GM12865 (cell line): ENCODE data around the gene TMEM131.

Experiments
- DNase-seq: peaks from one replicate; pipeline ENCODE4 v3.0.0; 2010; ENCODE audit warnings: low read depth
- H3K4me3 ChIP-seq: 2 replicates; pipeline ENCODE4 v1.5.1; 2011; ENCODE audit warnings: mild to moderate bottlenecking, low read depth, low read length, control low read depth
- CTCF ChIP-seq: IDR thresholded peaks from 2 replicates; pipeline ENCODE4 v1.5.1; 2011; ENCODE audit warnings: low read length, control low read depth, low read depth, inconsistent platforms; ENCODE audit not compliant: insufficient read depth; ENCODE audit errors: missing control alignments

TMEM131 gene

GRCh38 chr2:97745474-97746174 lies 250.1 kb downstream of the TMEM131 start:
- DNase-seq: peak; percentile 71
- H3K4me3 ChIP-seq: no peak overlapping the region
- no peak for TF ChIP-seq CTCF

- H3K4me3 ChIP-seq: no peak overlapping the region
- no peak for TF ChIP-seq CTCF
- no peak for DNase-seq
Measured at GRCh38 chr2:97743913-97744312, 251.8 kb downstream of the TMEM131 start.

GRCh38 chr2:97742381-97742847 lies 253.3 kb downstream of the TMEM131 start:
- TF ChIP-seq CTCF: no peak
- DNase-seq: peak; percentile 20
- no peak overlapping the region for H3K4me3 ChIP-seq

GRCh38 chr2:97741686-97742085 lies 254.1 kb downstream of the TMEM131 start:
- no peak overlapping the region for H3K4me3 ChIP-seq
- no peak for TF ChIP-seq CTCF
- DNase-seq: no peak

- DNase-seq: no peak
- no peak overlapping the region for H3K4me3 ChIP-seq
- no peak for TF ChIP-seq CTCF
Measured at GRCh38 chr2:97741251-97741650, 254.5 kb downstream of the TMEM131 start.

- H3K4me3 ChIP-seq: no peak overlapping the region
- peak; percentile 88 for TF ChIP-seq CTCF
- DNase-seq: peak; percentile 61
Measured at GRCh38 chr2:97740590-97741182, 255.1 kb downstream of the TMEM131 start.
